ENCODE measurements around the gene NDUFS2.
A peak's percentile ranks its signal among the peaks of the same experiment; 100 is the strongest.

Gene NDUFS2

DNA sequence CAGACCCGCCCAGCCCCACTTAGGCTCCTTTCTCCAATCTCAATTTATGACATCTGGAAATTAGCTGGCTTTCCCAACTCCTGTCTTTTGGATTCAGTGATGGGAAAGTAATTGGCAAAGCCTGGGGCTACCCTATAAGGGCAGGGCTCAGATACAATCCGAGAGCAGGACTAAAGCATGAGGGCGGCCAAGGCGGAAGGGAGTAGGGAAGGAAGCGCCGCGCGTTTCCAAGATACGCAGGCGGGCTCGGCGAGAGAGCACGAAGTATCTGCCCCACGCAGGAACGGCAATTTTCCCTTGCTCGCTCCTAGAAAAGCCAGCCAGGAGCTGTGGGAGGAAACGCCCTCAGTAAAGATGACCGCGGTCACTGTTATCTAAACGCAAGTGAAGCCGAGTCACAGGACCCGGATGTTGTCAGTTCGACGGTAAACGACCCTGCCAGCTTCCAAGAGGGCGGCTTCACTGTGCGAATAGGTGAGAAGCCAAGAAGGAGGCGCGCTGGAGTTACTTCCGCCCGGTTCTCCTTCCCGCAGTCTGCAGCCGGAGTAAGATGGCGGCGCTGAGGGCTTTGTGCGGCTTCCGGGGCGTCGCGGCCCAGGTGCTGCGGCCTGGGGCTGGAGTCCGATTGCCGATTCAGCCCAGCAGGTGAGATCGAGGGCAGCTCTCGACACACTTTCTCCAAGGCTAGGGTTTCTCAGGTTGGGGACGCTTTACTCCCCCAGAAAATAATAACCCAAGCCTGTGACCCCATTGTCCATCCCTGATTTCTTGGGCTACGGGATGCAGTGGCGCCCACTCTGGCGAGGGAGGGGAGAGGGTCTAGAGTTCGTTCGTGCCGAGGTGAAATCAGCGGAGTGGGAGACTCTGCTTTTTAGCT is at the start of gene NDUFS2:
TSS of gene NDUFS2 (plus strand) at position 532 of the 877 bp plus-strand sequence. CDS start at position 551, 19 bp downstream.
- peak; percentile 96 for DNase-seq

DNA sequence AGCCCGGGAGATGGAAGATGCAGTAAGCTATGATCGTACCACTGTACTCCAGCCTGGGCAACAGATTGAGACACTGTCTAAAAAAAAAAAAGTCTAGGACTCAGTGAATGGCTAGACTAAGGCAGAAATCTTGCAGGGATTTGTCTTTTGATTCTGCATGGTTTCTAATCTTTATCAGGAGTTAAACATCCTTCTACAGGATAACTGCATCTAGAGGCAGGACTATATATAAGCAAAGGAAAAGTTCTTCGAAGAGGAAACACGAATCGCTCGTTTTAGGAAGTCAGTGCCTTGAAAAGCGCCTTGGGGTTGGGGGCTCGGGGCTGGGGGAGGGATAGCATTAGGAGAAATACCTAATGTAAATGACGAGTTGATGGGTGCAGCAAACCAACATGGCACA is 49.0 kb upstream of the NDUFS2 start:
- DNase-seq = no peak

DNA sequence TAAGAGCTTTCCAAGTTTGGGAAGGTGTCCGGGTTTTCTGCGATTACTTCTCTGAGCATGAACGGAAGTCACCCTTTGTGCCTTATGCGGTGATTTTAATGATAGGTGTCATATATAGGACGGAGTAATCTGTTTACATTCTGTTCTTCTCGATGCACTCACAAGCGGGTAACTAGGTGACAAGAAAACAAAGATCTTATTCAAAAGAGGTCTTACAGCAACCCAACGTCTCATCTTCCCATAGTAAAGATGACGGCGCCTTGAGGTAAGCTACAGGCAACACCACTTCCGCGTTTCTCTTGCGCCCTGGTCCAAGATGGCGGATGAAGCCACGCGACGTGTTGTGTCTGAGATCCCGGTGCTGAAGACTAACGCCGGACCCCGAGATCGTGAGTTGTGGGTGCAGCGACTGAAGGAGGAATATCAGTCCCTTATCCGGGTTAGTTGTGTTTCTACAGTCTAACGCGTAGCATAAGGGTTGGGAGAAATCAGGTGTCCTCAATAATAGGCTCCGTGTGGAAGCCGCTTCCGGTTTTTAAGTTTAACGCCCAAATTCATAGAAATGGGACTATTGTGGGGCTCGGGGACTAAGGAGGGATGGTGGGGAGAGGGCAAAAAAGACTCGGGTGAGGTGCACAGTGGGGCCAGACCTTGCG is 48.4 kb upstream of the NDUFS2 start, which contains the start of gene UFC1:
TSS of gene UFC1 (plus strand) at position 297 of the 656 bp plus-strand sequence. CDS start at position 317, 20 bp downstream.
- peak; percentile 85 for DNase-seq

DNA sequence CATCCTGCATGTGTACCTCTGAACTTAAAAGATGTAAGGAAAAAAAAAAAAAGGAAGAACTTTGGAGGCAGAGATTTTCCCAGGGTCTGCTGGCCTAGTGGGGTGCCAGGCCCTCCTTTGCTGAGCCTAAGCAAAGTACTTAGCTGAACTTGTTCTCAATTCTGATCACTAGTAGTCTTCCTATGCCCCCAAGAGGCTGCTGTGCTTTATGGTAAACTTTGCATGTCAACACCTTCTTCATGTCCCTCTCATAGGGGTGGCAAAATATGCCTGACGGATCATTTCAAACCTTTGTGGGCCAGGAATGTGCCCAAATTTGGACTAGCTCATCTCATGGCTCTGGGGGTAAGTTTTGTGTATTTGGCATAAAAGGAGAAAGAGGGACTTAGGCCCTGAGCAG is 44.3 kb upstream of the NDUFS2 start:
- no peak for DNase-seq

DNA sequence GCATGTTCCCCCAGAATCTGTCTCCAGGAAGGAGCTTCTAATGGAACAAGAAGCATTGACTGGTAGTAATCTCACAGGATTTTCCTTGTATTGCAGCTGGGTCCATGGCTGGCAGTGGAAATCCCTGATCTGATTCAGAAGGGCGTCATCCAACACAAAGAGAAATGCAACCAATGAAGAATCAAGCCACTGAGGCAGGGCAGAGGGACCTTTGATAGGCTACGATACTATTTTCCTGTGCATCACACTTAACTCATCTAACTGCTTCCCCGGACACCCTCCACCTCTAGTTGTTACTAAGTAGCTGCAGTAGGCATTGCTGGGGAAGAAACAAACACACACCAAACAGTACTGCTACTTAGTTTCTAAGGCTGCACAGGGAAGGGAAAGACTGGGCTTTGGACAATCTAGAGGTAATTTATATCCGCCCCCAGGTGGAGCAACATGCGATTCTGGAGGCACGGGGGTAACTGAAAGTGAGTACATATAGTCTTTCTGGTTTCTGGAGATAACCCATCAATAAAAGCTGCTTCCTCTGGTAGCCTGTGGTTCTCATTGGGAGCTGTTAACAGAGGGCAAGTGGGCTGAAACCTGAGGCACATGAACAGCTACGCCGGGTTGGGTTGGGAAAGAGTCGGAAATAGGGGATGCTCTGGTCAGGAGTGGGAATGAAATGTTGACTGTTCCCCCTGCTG is 43.7 kb upstream of the NDUFS2 start:
- no peak for DNase-seq

DNA sequence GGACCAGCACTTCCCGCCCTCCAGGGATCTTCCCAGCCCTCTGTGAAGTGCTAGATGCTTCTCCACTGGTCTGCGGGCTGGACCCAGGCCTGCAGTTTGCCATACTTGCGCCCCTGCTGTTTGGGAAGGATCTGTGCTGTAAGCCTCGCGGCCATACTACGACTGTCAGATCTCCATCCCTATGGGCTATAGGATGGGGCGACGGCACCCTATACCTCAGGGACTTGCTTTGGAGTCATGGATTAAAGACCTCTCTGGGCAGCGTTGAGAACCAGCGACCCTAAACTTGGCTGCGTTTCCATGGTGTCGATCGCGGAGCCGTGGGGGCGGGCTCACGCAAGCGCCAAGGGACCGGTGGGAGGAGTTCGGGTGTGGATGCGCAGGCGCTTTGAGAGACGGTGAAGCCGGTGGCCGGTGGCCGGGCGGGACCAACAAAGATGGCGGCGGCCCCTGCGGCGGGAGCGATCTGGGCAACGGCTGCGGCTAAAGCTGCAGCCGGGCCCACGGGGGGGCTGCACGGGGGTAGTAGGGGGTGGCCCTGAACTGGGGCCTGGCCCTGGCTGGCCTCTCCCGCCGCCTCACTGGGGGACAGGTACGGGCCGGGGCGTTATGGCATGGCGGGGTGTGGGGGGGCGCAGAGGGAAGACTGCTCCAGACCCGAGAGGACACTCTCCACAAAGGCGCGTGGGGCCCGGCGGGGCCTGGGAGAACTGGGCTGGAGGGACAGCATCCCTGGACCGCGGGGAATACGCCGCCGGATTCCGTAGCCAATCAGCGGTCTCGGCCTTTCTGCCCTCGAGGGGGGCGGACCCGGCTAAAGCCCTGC is 42.9 kb upstream of the NDUFS2 start, which contains the start of gene USP21:
TSS of gene USP21 (plus strand) at position 414 of the 826 bp plus-strand sequence. CDS start 1,141 bp downstream, outside the sequence.
- DNase-seq = peak; percentile 87

DNA sequence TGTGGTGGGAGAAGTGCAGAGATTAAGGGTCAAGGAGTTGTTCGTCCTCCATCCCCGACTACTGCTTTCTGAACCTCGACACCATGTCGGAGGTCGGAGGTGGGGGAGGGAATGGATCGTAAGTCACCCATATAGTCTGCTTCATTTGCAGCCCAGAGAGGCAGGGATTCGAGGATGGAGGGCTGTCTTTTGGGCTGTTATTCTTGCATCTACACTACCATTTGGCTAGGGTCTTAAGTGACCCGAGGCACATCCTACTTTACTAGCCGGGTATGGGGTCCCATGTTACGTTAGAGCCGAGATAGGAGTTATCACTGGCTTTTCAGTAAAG is 42.3 kb upstream of the NDUFS2 start:
- no peak for DNase-seq

DNA sequence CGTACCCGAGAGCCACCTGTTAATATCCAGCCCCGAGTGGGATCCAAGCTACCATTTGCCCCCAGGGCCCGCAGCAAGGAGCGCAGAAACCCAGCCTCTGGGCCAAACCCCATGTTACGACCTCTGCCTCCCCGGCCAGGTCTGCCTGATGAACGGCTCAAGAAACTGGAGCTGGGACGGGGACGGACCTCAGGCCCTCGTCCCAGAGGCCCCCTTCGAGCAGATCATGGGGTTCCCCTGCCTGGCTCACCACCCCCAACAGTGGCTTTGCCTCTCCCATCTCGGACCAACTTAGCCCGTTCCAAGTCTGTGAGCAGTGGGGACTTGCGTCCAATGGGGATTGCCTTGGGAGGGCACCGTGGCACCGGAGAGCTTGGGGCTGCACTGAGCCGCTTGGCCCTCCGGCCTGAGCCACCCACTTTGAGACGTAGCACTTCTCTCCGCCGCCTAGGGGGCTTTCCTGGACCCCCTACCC is 41.5 kb upstream of the NDUFS2 start:
- no peak for DNase-seq

DNA sequence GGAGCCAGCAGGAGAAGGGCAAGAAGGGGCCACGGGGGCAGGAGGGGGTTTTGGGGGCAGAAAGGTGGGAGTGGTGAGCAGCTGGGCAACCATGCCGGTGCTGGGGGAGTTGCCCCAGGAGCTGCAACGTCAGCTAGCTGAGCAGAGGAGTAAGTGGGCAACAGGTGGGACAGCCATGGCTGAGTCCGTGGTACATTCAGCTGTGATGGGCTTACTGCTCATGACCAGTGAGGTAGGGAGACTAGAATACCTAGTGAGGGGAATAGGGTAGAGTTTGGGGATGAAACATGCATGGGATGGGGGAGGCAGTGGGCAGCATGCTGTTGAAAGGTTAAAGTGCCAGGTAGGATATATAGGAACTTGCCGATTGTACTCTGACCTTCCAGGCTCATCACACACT is 40.5 kb upstream of the NDUFS2 start:
- DNase-seq = no peak

DNA sequence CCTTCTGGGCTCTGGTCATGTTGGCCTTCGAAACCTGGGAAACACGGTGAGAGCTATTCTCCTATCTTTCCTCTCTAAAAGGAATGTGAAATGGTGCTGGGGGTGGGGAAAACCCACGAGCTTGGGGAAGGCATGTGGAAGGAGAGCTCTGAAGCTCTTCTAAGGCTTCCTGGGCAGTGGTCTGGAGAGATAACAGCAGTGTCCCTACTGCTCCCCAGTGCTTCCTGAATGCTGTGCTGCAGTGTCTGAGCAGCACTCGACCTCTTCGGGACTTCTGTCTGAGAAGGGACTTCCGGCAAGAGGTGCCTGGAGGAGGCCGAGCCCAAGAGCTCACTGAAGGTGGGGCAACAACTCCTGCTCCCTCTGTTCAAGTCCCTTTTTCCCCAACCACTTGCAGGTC is 40.1 kb upstream of the NDUFS2 start:
- no peak for DNase-seq

DNA sequence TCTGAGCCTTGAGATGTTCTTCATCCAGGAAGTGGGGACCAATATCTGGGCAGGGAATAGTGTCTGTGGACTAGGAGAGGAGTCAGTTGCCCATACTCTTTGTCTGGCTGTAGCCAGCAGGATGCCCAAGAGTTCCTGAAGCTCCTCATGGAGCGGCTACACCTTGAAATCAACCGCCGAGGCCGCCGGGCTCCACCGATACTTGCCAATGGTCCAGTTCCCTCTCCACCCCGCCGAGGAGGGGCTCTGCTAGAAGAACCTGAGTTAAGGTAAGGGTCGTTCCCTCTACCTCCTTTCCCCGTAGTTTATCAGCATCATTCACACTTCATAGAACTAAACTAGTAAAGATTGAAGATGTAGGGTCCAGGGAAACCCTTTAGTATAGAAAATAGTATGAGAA is 39.4 kb upstream of the NDUFS2 start:
- no peak for DNase-seq

DNA sequence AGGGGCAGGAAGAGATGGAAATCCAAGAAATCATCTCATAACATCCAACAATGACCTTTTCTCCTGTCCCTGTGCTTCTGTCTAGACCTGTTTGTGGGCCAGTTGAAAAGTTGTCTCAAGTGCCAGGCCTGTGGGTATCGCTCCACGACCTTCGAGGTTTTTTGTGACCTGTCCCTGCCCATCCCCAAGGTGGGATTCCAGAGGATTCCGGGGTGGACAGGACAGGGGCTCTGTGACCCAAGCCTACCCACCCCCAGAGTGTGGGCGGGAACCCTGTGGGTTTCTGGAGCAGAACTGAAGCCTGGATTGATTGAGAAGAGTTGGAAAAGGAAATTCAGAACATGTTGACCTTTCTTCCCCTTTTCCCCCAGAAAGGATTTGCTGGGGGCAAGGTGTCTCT is 38.4 kb upstream of the NDUFS2 start:
- DNase-seq = no peak

DNA sequence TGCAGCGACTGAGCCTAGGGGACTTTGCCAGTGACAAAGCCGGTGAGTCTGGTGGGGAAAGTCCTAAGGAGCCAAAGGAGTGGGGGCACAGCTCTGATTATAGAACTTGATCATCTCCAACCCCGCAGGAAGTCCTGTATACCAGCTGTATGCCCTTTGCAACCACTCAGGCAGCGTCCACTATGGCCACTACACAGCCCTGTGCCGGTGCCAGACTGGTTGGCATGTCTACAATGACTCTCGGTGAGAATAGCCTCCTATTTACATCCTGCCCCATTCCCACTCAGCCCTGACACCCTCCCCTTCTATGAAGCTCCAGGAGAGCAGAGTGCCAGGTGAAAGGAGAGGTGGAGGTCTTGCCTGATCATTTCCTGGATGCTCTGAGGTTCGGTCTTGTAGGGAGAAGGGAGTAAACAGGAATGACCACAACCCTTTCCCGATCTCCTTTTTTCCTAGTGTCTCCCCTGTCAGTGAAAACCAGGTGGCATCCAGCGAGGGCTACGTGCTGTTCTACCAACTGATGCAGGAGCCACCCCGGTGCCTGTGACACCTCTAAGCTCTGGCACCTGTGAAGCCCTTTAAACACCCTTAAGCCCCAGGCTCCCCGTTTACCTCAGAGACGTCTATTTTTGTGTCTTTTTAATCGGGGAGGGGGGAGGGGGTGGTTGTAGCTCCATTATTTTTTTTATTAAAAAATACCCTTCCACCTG is 37.1 kb upstream of the NDUFS2 start:
- DNase-seq = no peak

DNA sequence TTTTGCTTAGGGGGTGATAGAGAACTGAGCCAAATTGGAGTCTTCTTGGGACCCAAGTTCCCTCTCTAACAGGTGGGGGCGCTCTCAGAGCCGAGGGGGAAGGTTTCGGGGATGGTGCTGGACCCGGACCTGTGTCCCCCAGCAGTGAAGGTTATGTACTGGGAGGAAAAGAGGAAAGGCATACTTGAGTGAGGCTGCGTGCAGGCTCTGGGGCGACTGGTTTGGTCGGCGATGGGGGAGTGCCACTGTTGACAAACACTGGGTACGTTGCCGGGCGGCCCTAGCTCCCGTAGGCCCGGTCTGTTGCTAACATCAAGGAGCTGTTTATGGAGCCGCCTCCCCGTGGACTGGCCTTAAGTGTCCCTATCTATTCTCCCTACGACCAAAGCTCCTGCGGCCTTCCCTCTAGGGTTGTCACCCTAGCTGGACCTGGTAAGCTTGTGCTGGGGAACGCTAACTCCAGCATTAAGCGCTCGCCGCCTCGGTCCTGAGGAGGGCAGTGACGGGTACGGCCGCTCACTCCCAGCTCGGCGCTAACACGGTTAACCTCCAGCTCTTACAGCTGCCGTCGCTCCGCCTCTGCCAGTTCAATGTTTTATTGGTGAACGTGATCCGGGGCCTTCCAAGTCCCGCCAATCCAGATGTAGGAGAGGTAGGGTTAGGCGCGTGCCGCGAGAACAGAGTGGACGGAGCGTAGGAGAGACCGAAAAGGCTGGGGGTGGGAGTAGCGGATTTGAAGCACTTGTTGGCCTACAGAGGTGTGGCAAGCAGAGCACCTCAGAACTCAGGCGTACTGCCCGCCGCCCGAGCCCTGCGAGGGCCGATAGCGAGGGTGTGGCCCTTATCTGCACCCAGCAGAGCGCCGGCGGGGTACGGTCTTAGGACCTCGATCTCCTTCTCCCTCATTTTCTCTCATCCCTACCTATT is 36.2 kb upstream of the NDUFS2 start, which contains the start of gene PPOX:
TSS of gene PPOX (plus strand) at position 685 of the 927 bp plus-strand sequence. CDS start 422 bp downstream, outside the sequence.
- DNase-seq = peak; percentile 97

DNA sequence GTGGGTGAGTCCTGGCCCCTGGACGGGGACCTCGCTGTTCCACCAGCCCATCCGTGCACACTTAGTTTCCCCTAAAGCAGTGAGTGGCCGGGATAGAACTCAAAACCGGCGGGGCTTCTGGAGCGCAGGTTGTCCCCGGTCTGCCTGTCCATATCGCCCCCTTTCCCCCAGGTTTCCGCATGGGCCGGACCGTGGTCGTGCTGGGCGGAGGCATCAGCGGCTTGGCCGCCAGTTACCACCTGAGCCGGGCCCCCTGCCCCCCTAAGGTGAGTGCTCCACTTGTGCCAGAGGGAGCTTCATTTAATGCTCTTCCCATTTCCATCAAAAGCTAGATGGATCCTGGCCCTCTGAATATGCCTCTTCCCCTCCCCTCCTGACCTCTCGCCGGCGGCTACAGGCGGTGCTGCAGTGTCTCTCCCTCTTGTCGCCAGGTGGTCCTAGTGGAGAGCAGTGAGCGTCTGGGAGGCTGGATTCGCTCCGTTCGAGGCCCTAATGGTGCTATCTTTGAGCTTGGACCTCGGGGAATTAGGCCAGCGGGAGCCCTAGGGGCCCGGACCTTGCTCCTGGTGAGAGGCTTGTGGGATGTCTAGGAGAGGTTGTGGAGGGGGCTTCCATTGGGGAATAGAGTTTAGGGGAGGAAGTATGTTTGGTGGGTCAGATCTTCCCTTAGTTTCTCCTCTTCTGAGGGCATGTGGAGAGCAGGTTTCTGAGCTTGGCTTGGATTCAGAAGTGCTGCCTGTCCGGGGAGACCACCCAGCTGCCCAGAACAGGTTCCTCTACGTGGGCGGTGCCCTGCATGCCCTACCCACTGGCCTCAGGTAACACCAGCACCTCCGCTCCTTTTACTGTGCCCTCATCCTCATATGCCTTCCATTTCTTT is 35.3 kb upstream of the NDUFS2 start:
- DNase-seq = peak; percentile 2

DNA sequence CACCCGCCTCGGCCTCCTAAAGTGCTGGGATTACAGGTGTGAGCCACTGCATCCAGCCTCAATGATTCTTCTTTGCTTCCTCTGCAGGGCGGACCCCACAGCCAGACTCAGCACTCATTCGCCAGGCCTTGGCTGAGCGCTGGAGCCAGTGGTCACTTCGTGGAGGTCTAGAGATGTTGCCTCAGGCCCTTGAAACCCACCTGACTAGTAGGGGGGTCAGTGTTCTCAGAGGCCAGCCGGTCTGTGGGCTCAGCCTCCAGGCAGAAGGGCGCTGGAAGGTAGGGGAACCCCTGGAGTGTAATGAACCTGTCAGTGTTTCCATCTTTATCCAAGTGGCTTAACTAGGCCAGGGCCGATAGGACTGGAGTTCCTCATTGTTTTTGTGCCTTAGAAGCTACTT is 33.3 kb upstream of the NDUFS2 start:
- DNase-seq = no peak

DNA sequence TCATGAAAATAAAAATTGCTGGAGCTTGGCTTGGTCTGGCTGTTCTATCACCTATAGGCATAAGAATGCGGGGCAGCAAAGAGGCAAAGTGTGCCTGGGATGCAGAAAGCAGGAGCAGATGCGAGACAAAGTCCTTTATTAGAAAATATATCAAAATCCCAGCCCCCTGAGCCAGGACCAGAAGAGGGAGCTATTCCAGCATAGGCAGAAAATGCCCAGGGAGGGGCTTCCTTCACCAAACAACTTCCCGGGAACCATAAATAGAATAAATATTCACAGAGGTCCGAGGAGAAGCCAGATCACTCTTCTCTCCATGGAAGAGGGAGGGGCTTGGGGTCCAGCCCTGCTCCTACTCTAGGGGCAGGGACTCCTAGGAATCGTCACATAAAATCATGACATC is 31.0 kb upstream of the NDUFS2 start:
- DNase-seq = no peak

DNA sequence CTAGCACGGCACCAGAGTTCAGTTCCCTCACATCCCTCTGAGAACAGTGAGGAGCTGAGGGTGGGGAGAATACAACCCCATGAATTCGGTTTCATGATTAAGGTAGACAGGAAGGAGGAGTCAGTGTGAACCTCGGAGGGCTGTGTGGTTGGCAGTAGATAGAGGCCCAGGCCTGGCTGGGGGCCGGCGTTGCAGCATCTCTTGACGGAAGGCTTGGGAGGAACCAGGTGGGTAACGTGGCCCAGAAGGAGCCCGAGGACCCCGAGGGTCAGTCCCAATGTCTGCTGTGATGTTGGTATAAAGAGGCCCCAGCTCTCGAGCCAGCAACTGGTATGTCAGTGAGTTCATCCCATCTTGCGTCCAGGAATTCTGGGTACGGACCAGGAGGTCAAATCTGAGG is 30.5 kb upstream of the NDUFS2 start:
- DNase-seq = no peak

DNA sequence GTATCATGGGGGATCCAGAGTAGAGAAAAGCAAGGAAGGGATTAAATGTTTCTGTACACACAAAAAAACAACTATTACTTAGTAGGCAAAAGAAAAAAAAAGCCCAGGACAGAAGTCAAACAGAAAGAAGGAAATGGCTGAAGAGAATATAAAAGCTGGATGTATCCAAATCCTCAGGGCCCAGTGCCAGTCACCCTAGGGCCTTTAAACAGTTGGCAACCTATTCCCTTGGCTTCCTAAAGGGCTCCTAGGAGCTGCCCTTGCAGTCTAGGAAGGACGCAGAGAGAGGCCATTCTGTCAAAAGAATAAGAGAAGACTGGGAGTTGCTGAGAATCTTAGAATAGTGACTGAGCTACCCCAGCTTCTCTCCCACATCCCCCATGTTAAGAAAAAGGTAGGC is 29.8 kb upstream of the NDUFS2 start:
- no peak for DNase-seq
